Keratinocyte (primary cell): ENCODE data around the gene SORL1-AS1.

ENCODE experiments used
- EZH2 ChIP-seq: IDR thresholded peaks from one replicate; pipeline ENCODE4 v1.6.1; 2012; ENCODE audit warnings: inconsistent platforms, mild to moderate bottlenecking, low read length, moderate library complexity
- TF ChIP-seq, protein P1 (sequence below), 3 experiments: IDR thresholded peaks in 1 of 3; conservative IDR thresholded peaks in 1 of 3; optimal IDR thresholded peaks in 1 of 3; 2 replicates in 2 of 3; 3 replicates in 1 of 3; pipeline versions ENCODE3 to v1.5.1; 2011; ENCODE audit warnings: low read length in 3 of 3, mild to moderate bottlenecking in 3 of 3, moderate library complexity in 2 of 3, control low read depth in 1 of 3, inconsistent platforms in 1 of 3; ENCODE audit not compliant: insufficient read depth in 2 of 3; ENCODE audit errors: extremely low read depth in 1 of 3

DNA sequence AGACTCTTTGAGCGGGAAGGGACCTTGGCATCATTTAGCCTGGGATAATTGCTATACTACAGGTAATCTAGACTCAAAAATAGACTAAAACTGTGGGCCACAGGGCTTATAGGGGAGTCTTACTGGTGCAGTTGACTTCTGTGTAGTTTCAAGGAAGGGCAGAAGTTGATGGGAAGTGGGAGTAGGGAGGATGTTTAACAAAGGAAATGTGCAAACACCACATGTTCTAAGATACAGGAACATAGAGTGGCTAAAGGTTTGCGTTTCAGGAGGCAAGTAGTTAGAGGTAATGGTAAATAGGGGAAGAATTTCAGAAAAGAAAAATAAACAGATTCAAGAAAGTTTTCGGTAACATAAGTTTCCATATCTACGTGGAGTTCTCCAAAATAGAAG, 15.1 kb downstream of the SORL1-AS1 start:
- TF ChIP-seq, protein P1, sequence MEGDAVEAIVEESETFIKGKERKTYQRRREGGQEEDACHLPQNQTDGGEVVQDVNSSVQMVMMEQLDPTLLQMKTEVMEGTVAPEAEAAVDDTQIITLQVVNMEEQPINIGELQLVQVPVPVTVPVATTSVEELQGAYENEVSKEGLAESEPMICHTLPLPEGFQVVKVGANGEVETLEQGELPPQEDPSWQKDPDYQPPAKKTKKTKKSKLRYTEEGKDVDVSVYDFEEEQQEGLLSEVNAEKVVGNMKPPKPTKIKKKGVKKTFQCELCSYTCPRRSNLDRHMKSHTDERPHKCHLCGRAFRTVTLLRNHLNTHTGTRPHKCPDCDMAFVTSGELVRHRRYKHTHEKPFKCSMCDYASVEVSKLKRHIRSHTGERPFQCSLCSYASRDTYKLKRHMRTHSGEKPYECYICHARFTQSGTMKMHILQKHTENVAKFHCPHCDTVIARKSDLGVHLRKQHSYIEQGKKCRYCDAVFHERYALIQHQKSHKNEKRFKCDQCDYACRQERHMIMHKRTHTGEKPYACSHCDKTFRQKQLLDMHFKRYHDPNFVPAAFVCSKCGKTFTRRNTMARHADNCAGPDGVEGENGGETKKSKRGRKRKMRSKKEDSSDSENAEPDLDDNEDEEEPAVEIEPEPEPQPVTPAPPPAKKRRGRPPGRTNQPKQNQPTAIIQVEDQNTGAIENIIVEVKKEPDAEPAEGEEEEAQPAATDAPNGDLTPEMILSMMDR (optimal IDR thresholded peaks at IDR 0.05 in 1 of 3, IDR thresholded peaks at IDR 0.05 in 1 of 3, conservative IDR thresholded peaks at IDR 0.05 in 1 of 3; ENCODE audit: extremely low read depth in 1 of 3, insufficient read depth in 2 of 3, low read length in 3 of 3) = no peak
- no peak for TF ChIP-seq EZH2
